Vagina (tissue), 2 donors: Measurements from ENCODE around the gene KDM4B. TPM values are rescaled to one million over a fixed set of nuclear protein-coding genes. Genes with fewer than 3 reads are reported as not detected.
"Not testable (repeated sequence)": the region's sequence is repeated elsewhere in the genome, so short reads cannot be mapped to it uniquely, and the experiment has no call there.

Experiments
- DNase-seq, 2 donors: peaks; one replicate each; pipeline ENCODE4 v3.0.0-alpha.2; 2017; ENCODE audit errors: extremely low spot score in 2 of 2
- H3K27ac ChIP-seq: fragments of 200-600 bp; sonication (generic); one replicate; pipeline ENCODE4 v1.5.1; 2019
- H3K27me3 ChIP-seq: fragments of 200-600 bp; sonication (generic); one replicate; pipeline ENCODE4 v1.5.1; 2019
- H3K36me3 ChIP-seq, 2 donors: fragments of 200-600 bp; sonication (generic); one replicate each; pipeline ENCODE4 v1.5.1; 2017 to 2019
- H3K4me1 ChIP-seq: fragments of 200-600 bp; sonication (generic); one replicate; pipeline ENCODE4 v1.5.1; 2019
- H3K4me3 ChIP-seq, 2 donors: fragments of 200-600 bp; sonication (generic); 1 replicate in 1 of 2; 2 replicates in 1 of 2; pipeline ENCODE4 v1.5.1; 2016 to 2019
- H3K9me3 ChIP-seq: fragments of 200-600 bp; sonication (generic); one replicate; pipeline ENCODE4 v1.5.1; 2019
- POLR2A ChIP-seq, 2 donors: fragments of 450-650 bp; IDR thresholded peaks; one replicate each; pipeline ENCODE4 v1.6.1; 2017; ENCODE audit warnings: antibody characterized with exemption in 2 of 2, mild to moderate bottlenecking in 2 of 2, moderate library complexity in 2 of 2
- POLR2AphosphoS5 ChIP-seq, 2 donors: sonication (generic); formaldehyde crosslinking; IDR thresholded peaks; one replicate each; pipeline ENCODE4 v1.9.0; 2017; ENCODE audit warnings: antibody characterized with exemption in 2 of 2, mild to moderate bottlenecking in 2 of 2, low read depth in 1 of 2; ENCODE audit not compliant: insufficient read depth in 1 of 2
- intact Hi-C: fragments of 100-400 bp; cut with DNase I; formaldehyde crosslinking; loops from one replicate; pipeline ENCODE4 v1.15.1; 2023
- total RNA-seq: library from RNA; depleted of rRNA; stranded (reverse); fragments of >200 nt; gene quantifications from one replicate; pipeline ENCODE4 v1.2.3, GENCODE V29; 2016
- TF ChIP-seq, protein P1 (sequence below), 3 experiments: fragments of 450-650 bp in 2 of 3; fragments of 200-600 bp in 1 of 3; sonication (generic) in 1 of 3; IDR thresholded peaks; one replicate each; pipeline ENCODE4 v1.5.1; 2017 to 2019; ENCODE audit warnings: antibody characterized with exemption in 3 of 3, mild to moderate bottlenecking in 2 of 3, moderate library complexity in 2 of 3

The KDM4B gene
- total RNA-seq, 1 donor from 2014 or later, result 59.7 TPM

DNA sequence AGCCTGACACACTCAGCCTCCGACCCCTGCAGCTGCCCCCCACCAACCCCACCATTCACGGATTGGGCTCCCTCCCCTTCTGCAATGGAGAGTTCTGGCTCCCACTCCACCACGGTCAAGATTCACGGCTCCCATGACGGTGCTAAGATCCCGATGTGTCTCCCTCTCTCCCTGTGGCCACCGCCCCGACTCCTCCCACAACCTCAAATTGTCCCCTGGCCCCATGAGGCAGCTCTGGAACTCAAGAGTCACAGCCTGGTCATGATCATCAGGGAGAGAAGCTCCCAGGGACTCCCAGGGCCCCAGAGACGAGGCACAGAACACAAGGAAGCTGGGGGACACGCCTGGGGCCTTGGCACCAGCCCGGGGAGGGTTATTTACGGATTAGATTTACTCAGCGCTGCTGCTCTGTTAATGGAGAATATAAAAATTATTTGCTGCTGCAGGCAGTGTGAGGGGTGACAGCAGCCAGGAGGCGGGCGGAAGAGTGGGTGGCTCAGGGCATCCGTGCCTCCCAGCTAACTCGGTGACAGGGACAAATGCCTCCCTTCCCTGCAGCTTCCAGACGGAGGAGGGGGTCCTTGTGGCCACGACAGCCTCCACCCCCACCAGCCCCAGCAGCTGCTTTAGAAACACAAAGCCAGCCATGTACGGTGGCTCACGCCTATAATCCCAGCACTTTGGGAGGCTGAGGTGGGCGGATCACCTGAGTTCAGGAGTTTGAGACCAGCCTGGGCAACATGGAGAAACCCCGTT is 187.5 kb downstream of the KDM4B start:
- Histone ChIP-seq H3K9me3 (peaks cover 7% of the 10 kb centered on the region), H3K4me3 (no peak overlapping the region), H3K36me3 (peaks cover 0 to 2% of the 10 kb centered on the region in 2 donors), H3K27ac (no peak overlapping the region), H3K27me3 (no peaks in the 10 kb centered on the region), H3K4me1 (peaks cover 14% of the 10 kb centered on the region)
- DNase-seq, result no peak
- no peak for TF ChIP-seq POLR2A (IDR thresholded peaks at IDR 0.05)
- no peak for TF ChIP-seq POLR2AphosphoS5 (IDR thresholded peaks at IDR 0.05; ENCODE audit: insufficient read depth in 1 of 2, low read depth in 1 of 2)
- TF ChIP-seq, protein P1, sequence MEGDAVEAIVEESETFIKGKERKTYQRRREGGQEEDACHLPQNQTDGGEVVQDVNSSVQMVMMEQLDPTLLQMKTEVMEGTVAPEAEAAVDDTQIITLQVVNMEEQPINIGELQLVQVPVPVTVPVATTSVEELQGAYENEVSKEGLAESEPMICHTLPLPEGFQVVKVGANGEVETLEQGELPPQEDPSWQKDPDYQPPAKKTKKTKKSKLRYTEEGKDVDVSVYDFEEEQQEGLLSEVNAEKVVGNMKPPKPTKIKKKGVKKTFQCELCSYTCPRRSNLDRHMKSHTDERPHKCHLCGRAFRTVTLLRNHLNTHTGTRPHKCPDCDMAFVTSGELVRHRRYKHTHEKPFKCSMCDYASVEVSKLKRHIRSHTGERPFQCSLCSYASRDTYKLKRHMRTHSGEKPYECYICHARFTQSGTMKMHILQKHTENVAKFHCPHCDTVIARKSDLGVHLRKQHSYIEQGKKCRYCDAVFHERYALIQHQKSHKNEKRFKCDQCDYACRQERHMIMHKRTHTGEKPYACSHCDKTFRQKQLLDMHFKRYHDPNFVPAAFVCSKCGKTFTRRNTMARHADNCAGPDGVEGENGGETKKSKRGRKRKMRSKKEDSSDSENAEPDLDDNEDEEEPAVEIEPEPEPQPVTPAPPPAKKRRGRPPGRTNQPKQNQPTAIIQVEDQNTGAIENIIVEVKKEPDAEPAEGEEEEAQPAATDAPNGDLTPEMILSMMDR (IDR thresholded peaks at IDR 0.05), result no peak
- intact Hi-C loops, result no loop called here

DNA sequence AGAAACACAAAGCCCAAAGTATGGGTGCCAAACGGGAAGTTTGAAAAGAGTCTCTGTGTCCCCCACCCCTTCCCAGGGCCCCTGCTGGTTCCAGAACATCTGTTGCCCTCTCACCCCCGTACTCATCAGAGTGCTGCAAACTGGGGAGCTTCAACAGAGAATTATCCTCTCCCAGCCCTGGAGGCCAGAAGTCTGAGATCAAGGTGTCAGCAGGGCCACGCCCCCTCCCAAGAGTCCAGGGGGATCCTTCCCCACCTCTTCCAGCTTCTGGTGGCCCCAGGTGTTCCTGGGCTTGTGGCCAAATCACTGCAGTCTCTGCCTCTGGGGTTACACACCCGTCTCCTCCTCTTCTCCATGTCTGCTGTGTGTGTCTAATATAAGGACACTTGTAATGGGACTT is 188.3 kb downstream of the KDM4B start:
- intact Hi-C loops, result no loop called here
- Histone ChIP-seq H3K4me3 (no peak overlapping the region), H3K27ac (no peak overlapping the region), H3K4me1 (peaks cover 14% of the 10 kb centered on the region), H3K27me3 (no peaks in the 10 kb centered on the region), H3K9me3 (peaks cover 7% of the 10 kb centered on the region), H3K36me3 (no peaks in the 10 kb centered on the region)
- TF ChIP-seq POLR2AphosphoS5 (IDR thresholded peaks at IDR 0.05; ENCODE audit: insufficient read depth in 1 of 2, low read depth in 1 of 2) (no peak), POLR2A (IDR thresholded peaks at IDR 0.05) (no peak)
- TF ChIP-seq, protein P1 (IDR thresholded peaks at IDR 0.05), result no peak
- no peak for DNase-seq

- H3K27ac ChIP-seq, H3K36me3 ChIP-seq, H3K4me3 ChIP-seq, H3K9me3 ChIP-seq, DNase-seq, intact Hi-C loops, H3K27me3 ChIP-seq: not testable (repeated sequence)
- peaks cover 14% of the 10 kb centered on the region for H3K4me1 ChIP-seq
Measured at GRCh38 chr19:5158549-5159134, 189.7 kb downstream of the KDM4B start.

DNA sequence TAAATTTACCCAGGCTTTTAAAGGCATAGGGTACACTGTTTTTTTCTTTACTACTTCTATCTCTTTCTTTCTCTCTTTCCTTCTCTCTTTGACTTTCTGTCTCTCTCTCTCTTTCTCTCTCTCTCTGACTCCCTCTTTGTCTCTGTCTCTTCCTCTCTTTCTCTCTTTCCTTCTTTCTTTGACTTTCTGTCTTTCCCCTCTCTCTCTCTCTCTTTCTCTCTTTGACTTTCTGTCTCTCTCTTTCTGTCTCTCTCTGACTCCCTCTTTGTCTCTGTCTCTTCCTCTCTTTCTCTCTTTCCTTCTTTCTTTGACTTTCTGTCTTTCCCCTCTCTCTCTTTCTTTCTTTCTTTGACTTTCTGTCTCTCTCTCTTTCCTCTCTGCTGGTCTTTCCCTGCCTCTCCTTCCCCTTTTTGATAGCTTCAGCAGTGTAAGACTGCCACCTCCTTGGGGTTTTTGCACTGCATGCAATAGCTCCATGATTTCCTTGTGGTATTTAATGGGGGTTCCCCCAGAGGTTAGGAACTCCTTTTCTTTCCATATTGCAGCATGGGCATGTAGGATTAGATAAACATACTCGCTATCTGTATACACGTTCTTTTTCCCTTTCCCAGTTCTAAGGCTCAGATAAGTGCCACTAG is 191.4 kb downstream of the KDM4B start:
- H3K4me3 ChIP-seq, H3K36me3 ChIP-seq, H3K27me3 ChIP-seq, H3K27ac ChIP-seq, intact Hi-C loops, H3K9me3 ChIP-seq, DNase-seq: not testable (repeated sequence)
- peaks cover 14% of the 10 kb centered on the region for H3K4me1 ChIP-seq

GRCh38 chr19:5164845-5165696 is 196.2 kb downstream of the KDM4B start:
- H3K27ac ChIP-seq, H3K36me3 ChIP-seq, DNase-seq, H3K4me3 ChIP-seq, H3K27me3 ChIP-seq, H3K9me3 ChIP-seq, H3K4me1 ChIP-seq, intact Hi-C loops: not testable (repeated sequence)

- intact Hi-C loops, result no loop called here
- TF ChIP-seq POLR2AphosphoS5 (IDR thresholded peaks at IDR 0.05; ENCODE audit: insufficient read depth in 1 of 2, low read depth in 1 of 2) (no peak), POLR2A (IDR thresholded peaks at IDR 0.05) (no peak)
- TF ChIP-seq, protein P1 (IDR thresholded peaks at IDR 0.05), result no peak
Measured at GRCh38 chr19:5165697-5166019, 196.7 kb downstream of the KDM4B start.

More at GRCh38 chr19:5165697-5166019, 196.7 kb downstream of the KDM4B start:
- no peaks in the 10 kb centered on the region for H3K9me3 ChIP-seq
- no peaks in the 10 kb centered on the region for H3K4me1 ChIP-seq
- no peak overlapping the region for H3K27ac ChIP-seq
- no peaks in the 10 kb centered on the region for H3K36me3 ChIP-seq
- H3K27me3 ChIP-seq, result no peaks in the 10 kb centered on the region
- H3K4me3 ChIP-seq, result no peak overlapping the region
- no peak for DNase-seq
